ENCODE data around the gene CDC20B. TPM values are rescaled to one million over a fixed set of nuclear protein-coding genes. Genes with fewer than 3 reads are reported as not detected.

The CDC20B gene
- total RNA-seq, 1 experiment from 2014 or later: not detected

DNA sequence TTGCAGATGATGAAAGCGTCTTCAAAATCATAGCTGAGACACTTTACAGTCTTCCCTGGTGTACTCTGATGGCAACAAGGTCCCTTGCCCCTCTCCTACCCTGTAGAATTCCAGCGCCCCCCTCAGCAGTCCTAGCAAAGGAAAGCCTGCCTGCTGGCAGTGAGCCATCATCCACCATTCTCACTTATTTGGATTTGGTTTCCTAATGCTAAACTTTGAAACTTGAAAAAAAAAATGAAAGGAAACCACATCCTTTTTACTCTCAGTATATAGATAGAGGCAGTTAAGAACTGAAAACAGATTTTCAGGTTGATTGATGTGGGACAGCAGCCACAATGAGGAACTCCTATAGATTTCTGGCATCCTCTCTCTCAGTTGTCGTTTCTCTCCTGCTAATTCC is 70.6 kb downstream of the CDC20B start, which contains the start of gene GZMA:
Gene GZMA, plus strand, starts transcription at position 299 of the 400 bp plus-strand sequence. Its CDS starts 37 bp downstream, at position 336.
- no peaks in the 10 kb centered on the region for H3K4me1 ChIP-seq (ENCODE audit: control insufficient read depth in 1 of 2, insufficient read depth in 2 of 2, low read length in 2 of 2)
- H3K9ac ChIP-seq (ENCODE audit: low read length): no peak within 1 kb of the TSS
- no peak within 1 kb of the TSS for H3K4me2 ChIP-seq (ENCODE audit: low read length)
- no peak within 1 kb of the TSS for H2AFZ ChIP-seq (ENCODE audit: low read depth, low read length, poor library complexity, severe bottlenecking)
- no peak for ATAC-seq
- ChIA-PET RAD21 (ENCODE audit: low non-redundant PET in 1 of 2, low total read pairs in 2 of 2, uncharacterized antibody in 2 of 2, unreplicated experiment in 2 of 2) (no interaction called here), CTCF (interaction anchor here (0.9 kb wide), 1 partner anchor 158 kb away, joined by 3 read pairs; no protein-coding TSS in a partner anchor), POLR2A (no interaction called here)
- DNase-seq (ENCODE audit: low read depth, low spot score): no peak
- no peaks in the 10 kb centered on the region for H3K36me3 ChIP-seq (ENCODE audit: control insufficient read depth in 1 of 2, insufficient read depth in 2 of 2, low read length in 2 of 2)
- intact Hi-C loops (cut with micrococcal nuclease): no loop called here
- TF ChIP-seq TCF7L2 (IDR thresholded peaks at IDR 0.05; ENCODE audit: borderline replicate concordance, extremely low read depth, insufficient read depth, insufficient read length): no peak
- TF ChIP-seq, protein P1, sequence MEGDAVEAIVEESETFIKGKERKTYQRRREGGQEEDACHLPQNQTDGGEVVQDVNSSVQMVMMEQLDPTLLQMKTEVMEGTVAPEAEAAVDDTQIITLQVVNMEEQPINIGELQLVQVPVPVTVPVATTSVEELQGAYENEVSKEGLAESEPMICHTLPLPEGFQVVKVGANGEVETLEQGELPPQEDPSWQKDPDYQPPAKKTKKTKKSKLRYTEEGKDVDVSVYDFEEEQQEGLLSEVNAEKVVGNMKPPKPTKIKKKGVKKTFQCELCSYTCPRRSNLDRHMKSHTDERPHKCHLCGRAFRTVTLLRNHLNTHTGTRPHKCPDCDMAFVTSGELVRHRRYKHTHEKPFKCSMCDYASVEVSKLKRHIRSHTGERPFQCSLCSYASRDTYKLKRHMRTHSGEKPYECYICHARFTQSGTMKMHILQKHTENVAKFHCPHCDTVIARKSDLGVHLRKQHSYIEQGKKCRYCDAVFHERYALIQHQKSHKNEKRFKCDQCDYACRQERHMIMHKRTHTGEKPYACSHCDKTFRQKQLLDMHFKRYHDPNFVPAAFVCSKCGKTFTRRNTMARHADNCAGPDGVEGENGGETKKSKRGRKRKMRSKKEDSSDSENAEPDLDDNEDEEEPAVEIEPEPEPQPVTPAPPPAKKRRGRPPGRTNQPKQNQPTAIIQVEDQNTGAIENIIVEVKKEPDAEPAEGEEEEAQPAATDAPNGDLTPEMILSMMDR (IDR thresholded peaks at IDR 0.05 in 2 of 3, conservative IDR thresholded peaks at IDR 0.05 in 1 of 3; ENCODE audit: borderline replicate concordance in 1 of 3, insufficient read depth in 1 of 3, low read depth in 2 of 3, low read length in 2 of 3): no peak
- no peak for TF ChIP-seq JUND (IDR thresholded peaks at IDR 0.05)
- TF ChIP-seq ZFX (IDR thresholded peaks at IDR 0.05): no peak
- TF ChIP-seq POLR2A (IDR thresholded peaks at IDR 0.05; ENCODE audit: borderline replicate concordance, extremely low read depth, insufficient read depth, insufficient read length): no peak
- TF ChIP-seq YY1 (IDR thresholded peaks at IDR 0.05; ENCODE audit: extremely low read depth, insufficient replicate concordance, low read depth, low read length): no peak
- no peak for TF ChIP-seq EZH2phosphoT487 (IDR thresholded peaks at IDR 0.05; ENCODE audit: borderline replicate concordance)
- H3K27ac ChIP-seq (ENCODE audit: low read depth, low read length): no peak within 1 kb of the TSS
- no peaks in the 10 kb centered on the region for H3K9me3 ChIP-seq (ENCODE audit: control insufficient read depth in 1 of 2, insufficient read depth in 1 of 2, low read depth in 1 of 2, low read length in 2 of 2)
- H4K20me1 ChIP-seq (ENCODE audit: insufficient read depth): no peaks in the 10 kb centered on the region
- no peak within 1 kb of the TSS for H3K4me3 ChIP-seq (replicated peaks in 1 of 2; ENCODE audit: low read depth in 1 of 2, low read length in 2 of 2)
- H3K79me2 ChIP-seq (ENCODE audit: insufficient read depth, low read length): no peaks in the 10 kb centered on the region
- peaks cover 14% of the 10 kb centered on the region; the same call in 1 of the 2 replicates for H3K27me3 ChIP-seq (ENCODE audit: insufficient read depth, low read length)
- H3K9me2 ChIP-seq (ENCODE audit: insufficient read depth): no peaks in the 10 kb centered on the region
- no TSS peak for BruUV-seq (replicated peaks)
